SK-N-SH treated with all-trans-retinoic acid at 6 μM for 48 hours (cell line): ENCODE results near the gene SCAPER.

ENCODE experiments used
- ATAC-seq: fragments of 200-7000 bp; cut with Tn5 transposase; 3 replicates; pipeline ENCODE4 v1.9.1; 2020; ENCODE audit warnings: mild to moderate bottlenecking, moderate library complexity
- ARNTL ChIP-seq: fragments of 450-650 bp; formaldehyde crosslinking; IDR thresholded peaks from 2 replicates; pipeline ENCODE4 v1.5.0; 2020; ENCODE audit warnings: low read depth, mild to moderate bottlenecking, moderate library complexity, borderline replicate concordance
- BACH2 ChIP-seq: fragments of 250-450 bp; sonication (Bioruptor Pico); IDR thresholded peaks from 2 replicates; pipeline ENCODE4 v1.9.0; 2021; ENCODE audit warnings: mild to moderate bottlenecking, borderline replicate concordance
- CREB5 ChIP-seq: fragments of 250-450 bp; sonication (Bioruptor Pico); IDR thresholded peaks from 2 replicates; pipeline ENCODE4 v1.5.1; 2020; ENCODE audit warnings: low read depth, mild to moderate bottlenecking, moderate library complexity
- CSDC2 ChIP-seq: fragments of 250-450 bp; sonication (Bioruptor Pico); IDR thresholded peaks from 2 replicates; pipeline ENCODE4 v1.5.0; 2020; ENCODE audit warnings: mild to moderate bottlenecking, moderate library complexity
- CSRNP3 ChIP-seq: fragments of 250-450 bp; sonication (Bioruptor Pico); IDR thresholded peaks from 2 replicates; pipeline ENCODE4 v1.5.1; 2021; ENCODE audit warnings: mild to moderate bottlenecking, moderate library complexity
- ESRRG ChIP-seq: fragments of 250-450 bp; sonication (Bioruptor Pico); IDR thresholded peaks from 2 replicates; pipeline ENCODE4 v1.6.1; 2021; ENCODE audit warnings: mild to moderate bottlenecking
- GLIS3 ChIP-seq: fragments of 250-450 bp; sonication (Bioruptor Pico); IDR thresholded peaks from 2 replicates; pipeline ENCODE4 v1.5.0; 2020; ENCODE audit warnings: mild to moderate bottlenecking, moderate library complexity
- ISL1 ChIP-seq: fragments of 250-450 bp; sonication (Bioruptor Pico); IDR thresholded peaks from 2 replicates; pipeline ENCODE4 v2.1.2; 2022; ENCODE audit warnings: mild to moderate bottlenecking, moderate library complexity
- OSR1 ChIP-seq: fragments of 250-450 bp; sonication (Bioruptor Pico); IDR thresholded peaks from 2 replicates; pipeline ENCODE4 v1.8.0; 2022; ENCODE audit warnings: moderate library complexity, mild to moderate bottlenecking, inconsistent platforms
- PATZ1 ChIP-seq: fragments of 250-450 bp; sonication (Bioruptor Pico); IDR thresholded peaks from 2 replicates; pipeline ENCODE4 v1.8.0; 2020; ENCODE audit warnings: mild to moderate bottlenecking, moderate library complexity, borderline replicate concordance
- POU6F1 ChIP-seq: fragments of 250-450 bp; sonication (Bioruptor Pico); IDR thresholded peaks from 2 replicates; pipeline ENCODE4 v1.8.0; 2021; ENCODE audit warnings: low read depth, mild to moderate bottlenecking, moderate library complexity, borderline replicate concordance
- PPARA ChIP-seq: fragments of 250-450 bp; sonication (Bioruptor Pico); IDR thresholded peaks from 2 replicates; pipeline ENCODE4 v1.5.0; 2020; ENCODE audit warnings: mild to moderate bottlenecking, borderline replicate concordance
- RARB ChIP-seq: fragments of 250-450 bp; sonication (Bioruptor Pico); IDR thresholded peaks from 2 replicates; pipeline ENCODE4 v1.8.0; 2021; ENCODE audit warnings: mild to moderate bottlenecking, moderate library complexity
- SNAI2 ChIP-seq: fragments of 250-450 bp; sonication (Bioruptor Pico); IDR thresholded peaks from 2 replicates; pipeline ENCODE4 v1.5.0; 2020; ENCODE audit warnings: mild to moderate bottlenecking, moderate library complexity
- TCF4 ChIP-seq: fragments of 250-450 bp; sonication (Bioruptor Pico); IDR thresholded peaks from 2 replicates; pipeline ENCODE4 v1.8.0; 2021; ENCODE audit warnings: mild to moderate bottlenecking, moderate library complexity, borderline replicate concordance
- TOX ChIP-seq: fragments of 250-450 bp; sonication (Bioruptor Pico); IDR thresholded peaks from 2 replicates; pipeline ENCODE4 v1.8.0; 2021; ENCODE audit warnings: mild to moderate bottlenecking, moderate library complexity, borderline replicate concordance
- TSHZ2 ChIP-seq: fragments of 250-450 bp; sonication (Bioruptor Pico); IDR thresholded peaks from 2 replicates; pipeline ENCODE4 v1.5.0; 2020; ENCODE audit warnings: mild to moderate bottlenecking, moderate library complexity
- ZC3H10 ChIP-seq: fragments of 250-450 bp; sonication (Bioruptor Pico); IDR thresholded peaks from 2 replicates; pipeline ENCODE4 v1.5.1; 2021; ENCODE audit warnings: mild to moderate bottlenecking, moderate library complexity
- ZFP3 ChIP-seq: fragments of 250-450 bp; sonication (Bioruptor Pico); IDR thresholded peaks from 2 replicates; pipeline ENCODE4 v1.5.0; 2020; ENCODE audit warnings: mild to moderate bottlenecking, moderate library complexity
- ZFP30 ChIP-seq: fragments of 450-650 bp; formaldehyde crosslinking; IDR thresholded peaks from 2 replicates; pipeline ENCODE4 v1.5.0; 2022; ENCODE audit warnings: mild to moderate bottlenecking, moderate library complexity
- ZNF565 ChIP-seq: fragments of 450-650 bp; formaldehyde crosslinking; conservative IDR thresholded peaks from 2 replicates; pipeline ENCODE4 v1.5.0; 2020; ENCODE audit warnings: low read depth, mild to moderate bottlenecking, moderate library complexity
- ZNF70 ChIP-seq: fragments of 450-650 bp; formaldehyde crosslinking; IDR thresholded peaks from 2 replicates; pipeline ENCODE4 v1.5.0; 2020; ENCODE audit warnings: mild to moderate bottlenecking, moderate library complexity
- ZNF8 ChIP-seq: fragments of 450-650 bp; formaldehyde crosslinking; IDR thresholded peaks from 2 replicates; pipeline ENCODE4 v1.5.0; 2020; ENCODE audit warnings: mild to moderate bottlenecking, moderate library complexity

Gene SCAPER

GRCh38 chr15:76756381-76756780 is 148.8 kb downstream of the SCAPER start:
- no peak for ATAC-seq
- TF ChIP-seq BACH2 (CRISPR knock-in tag), result no peak
- no peak for TF ChIP-seq RARB (CRISPR knock-in tag)
- TF ChIP-seq PATZ1 (CRISPR knock-in tag), result no peak
- no peak for TF ChIP-seq POU6F1 (CRISPR knock-in tag)
- no peak for TF ChIP-seq ZFP3
- no peak for TF ChIP-seq SNAI2 (CRISPR knock-in tag)
- TF ChIP-seq ZNF70 (CRISPR knock-in tag), result no peak
- TF ChIP-seq ARNTL (CRISPR knock-in tag), result no peak
- no peak for TF ChIP-seq ZNF8
- TF ChIP-seq TCF4 (CRISPR knock-in tag), result no peak
- TF ChIP-seq TSHZ2 (CRISPR knock-in tag), result no peak
- no peak for TF ChIP-seq ISL1
- no peak for TF ChIP-seq ZNF565 (CRISPR knock-in tag)
- no peak for TF ChIP-seq GLIS3 (CRISPR knock-in tag)
- no peak for TF ChIP-seq TOX (CRISPR knock-in tag)
- no peak for TF ChIP-seq PPARA (CRISPR knock-in tag)
- no peak for TF ChIP-seq CREB5
- TF ChIP-seq CSRNP3 (CRISPR knock-in tag), result no peak

GRCh38 chr15:76753771-76754170 is 151.4 kb downstream of the SCAPER start:
- no peak for TF ChIP-seq ESRRG (CRISPR knock-in tag)
- no peak for ATAC-seq

GRCh38 chr15:76753131-76753530 is 152.0 kb downstream of the SCAPER start:
- no peak for ATAC-seq
- TF ChIP-seq OSR1 (no peak), SNAI2 (CRISPR knock-in tag) (no peak), ZNF8 (no peak), ZNF565 (CRISPR knock-in tag) (no peak), CSRNP3 (CRISPR knock-in tag) (no peak), TCF4 (CRISPR knock-in tag) (no peak), ZFP30 (CRISPR knock-in tag) (no peak), BACH2 (CRISPR knock-in tag) (no peak), ISL1 (no peak), POU6F1 (CRISPR knock-in tag) (no peak), RARB (CRISPR knock-in tag) (no peak), ZC3H10 (CRISPR knock-in tag) (no peak), CSDC2 (no peak), ZNF70 (CRISPR knock-in tag) (no peak), CREB5 (no peak), PPARA (CRISPR knock-in tag) (no peak), ZFP3 (no peak), ARNTL (CRISPR knock-in tag) (no peak)
- TF ChIP-seq, all 23 proteins: peak for 0
